ENCODE results near the gene HSD17B8.

DNA sequence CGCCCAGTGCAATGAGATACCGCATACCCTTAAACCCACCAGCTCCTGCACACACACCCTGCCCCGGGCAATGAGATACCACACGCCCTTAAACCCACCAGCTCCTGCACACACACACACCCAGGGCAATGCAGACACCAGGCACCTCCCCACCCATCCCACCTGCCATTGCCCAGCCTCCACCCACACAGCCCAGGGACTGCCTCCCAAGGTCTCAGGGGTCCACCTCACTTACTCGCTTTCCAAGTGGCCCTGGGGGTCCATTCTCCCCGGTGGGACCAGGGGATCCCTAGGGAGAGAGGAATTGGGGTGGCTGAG is 36.2 kb upstream of the HSD17B8 start:
- TF ChIP-seq EZH2 (IDR thresholded peaks at IDR 0.05; ENCODE audit: low read depth, unreplicated experiment) = no peak
- TF ChIP-seq, protein P1, sequence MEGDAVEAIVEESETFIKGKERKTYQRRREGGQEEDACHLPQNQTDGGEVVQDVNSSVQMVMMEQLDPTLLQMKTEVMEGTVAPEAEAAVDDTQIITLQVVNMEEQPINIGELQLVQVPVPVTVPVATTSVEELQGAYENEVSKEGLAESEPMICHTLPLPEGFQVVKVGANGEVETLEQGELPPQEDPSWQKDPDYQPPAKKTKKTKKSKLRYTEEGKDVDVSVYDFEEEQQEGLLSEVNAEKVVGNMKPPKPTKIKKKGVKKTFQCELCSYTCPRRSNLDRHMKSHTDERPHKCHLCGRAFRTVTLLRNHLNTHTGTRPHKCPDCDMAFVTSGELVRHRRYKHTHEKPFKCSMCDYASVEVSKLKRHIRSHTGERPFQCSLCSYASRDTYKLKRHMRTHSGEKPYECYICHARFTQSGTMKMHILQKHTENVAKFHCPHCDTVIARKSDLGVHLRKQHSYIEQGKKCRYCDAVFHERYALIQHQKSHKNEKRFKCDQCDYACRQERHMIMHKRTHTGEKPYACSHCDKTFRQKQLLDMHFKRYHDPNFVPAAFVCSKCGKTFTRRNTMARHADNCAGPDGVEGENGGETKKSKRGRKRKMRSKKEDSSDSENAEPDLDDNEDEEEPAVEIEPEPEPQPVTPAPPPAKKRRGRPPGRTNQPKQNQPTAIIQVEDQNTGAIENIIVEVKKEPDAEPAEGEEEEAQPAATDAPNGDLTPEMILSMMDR (conservative IDR thresholded peaks at IDR 0.05; ENCODE audit: low read depth in 2 of 2) = no peak
- no peak for TF ChIP-seq EZH2phosphoT487 (IDR thresholded peaks at IDR 0.05; ENCODE audit: unreplicated experiment)
- TF ChIP-seq, protein P2, sequence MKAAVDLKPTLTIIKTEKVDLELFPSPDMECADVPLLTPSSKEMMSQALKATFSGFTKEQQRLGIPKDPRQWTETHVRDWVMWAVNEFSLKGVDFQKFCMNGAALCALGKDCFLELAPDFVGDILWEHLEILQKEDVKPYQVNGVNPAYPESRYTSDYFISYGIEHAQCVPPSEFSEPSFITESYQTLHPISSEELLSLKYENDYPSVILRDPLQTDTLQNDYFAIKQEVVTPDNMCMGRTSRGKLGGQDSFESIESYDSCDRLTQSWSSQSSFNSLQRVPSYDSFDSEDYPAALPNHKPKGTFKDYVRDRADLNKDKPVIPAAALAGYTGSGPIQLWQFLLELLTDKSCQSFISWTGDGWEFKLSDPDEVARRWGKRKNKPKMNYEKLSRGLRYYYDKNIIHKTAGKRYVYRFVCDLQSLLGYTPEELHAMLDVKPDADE (IDR thresholded peaks at IDR 0.05) = no peak
- TF ChIP-seq, protein P3, sequence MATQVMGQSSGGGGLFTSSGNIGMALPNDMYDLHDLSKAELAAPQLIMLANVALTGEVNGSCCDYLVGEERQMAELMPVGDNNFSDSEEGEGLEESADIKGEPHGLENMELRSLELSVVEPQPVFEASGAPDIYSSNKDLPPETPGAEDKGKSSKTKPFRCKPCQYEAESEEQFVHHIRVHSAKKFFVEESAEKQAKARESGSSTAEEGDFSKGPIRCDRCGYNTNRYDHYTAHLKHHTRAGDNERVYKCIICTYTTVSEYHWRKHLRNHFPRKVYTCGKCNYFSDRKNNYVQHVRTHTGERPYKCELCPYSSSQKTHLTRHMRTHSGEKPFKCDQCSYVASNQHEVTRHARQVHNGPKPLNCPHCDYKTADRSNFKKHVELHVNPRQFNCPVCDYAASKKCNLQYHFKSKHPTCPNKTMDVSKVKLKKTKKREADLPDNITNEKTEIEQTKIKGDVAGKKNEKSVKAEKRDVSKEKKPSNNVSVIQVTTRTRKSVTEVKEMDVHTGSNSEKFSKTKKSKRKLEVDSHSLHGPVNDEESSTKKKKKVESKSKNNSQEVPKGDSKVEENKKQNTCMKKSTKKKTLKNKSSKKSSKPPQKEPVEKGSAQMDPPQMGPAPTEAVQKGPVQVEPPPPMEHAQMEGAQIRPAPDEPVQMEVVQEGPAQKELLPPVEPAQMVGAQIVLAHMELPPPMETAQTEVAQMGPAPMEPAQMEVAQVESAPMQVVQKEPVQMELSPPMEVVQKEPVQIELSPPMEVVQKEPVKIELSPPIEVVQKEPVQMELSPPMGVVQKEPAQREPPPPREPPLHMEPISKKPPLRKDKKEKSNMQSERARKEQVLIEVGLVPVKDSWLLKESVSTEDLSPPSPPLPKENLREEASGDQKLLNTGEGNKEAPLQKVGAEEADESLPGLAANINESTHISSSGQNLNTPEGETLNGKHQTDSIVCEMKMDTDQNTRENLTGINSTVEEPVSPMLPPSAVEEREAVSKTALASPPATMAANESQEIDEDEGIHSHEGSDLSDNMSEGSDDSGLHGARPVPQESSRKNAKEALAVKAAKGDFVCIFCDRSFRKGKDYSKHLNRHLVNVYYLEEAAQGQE (IDR thresholded peaks at IDR 0.05; ENCODE audit: unreplicated experiment) = no peak
- TF ChIP-seq POLR2AphosphoS5 (IDR thresholded peaks at IDR 0.05; ENCODE audit: low read depth) = no peak
- TF ChIP-seq CREB1 (CRISPR knock-in tag; IDR thresholded peaks at IDR 0.05; ENCODE audit: low read depth) = no peak
- TF ChIP-seq JUNB (IDR thresholded peaks at IDR 0.05; ENCODE audit: unreplicated experiment) = no peak
- TF ChIP-seq ZNF114 (CRISPR knock-in tag; IDR thresholded peaks at IDR 0.05) = no peak
- TF ChIP-seq ZNF331 (CRISPR knock-in tag; IDR thresholded peaks at IDR 0.05; ENCODE audit: low read depth) = no peak
- no peak for TF ChIP-seq STAT1 (IDR thresholded peaks at IDR 0.05; ENCODE audit: unreplicated experiment)
- no peak for TF ChIP-seq NANOG (IDR thresholded peaks at IDR 0.05; ENCODE audit: borderline replicate concordance)
- TF ChIP-seq ZNF462 (CRISPR knock-in tag; IDR thresholded peaks at IDR 0.05) = no peak

All from GM23338 (cell line).